SHP77 (cell line): ENCODE measurements around the gene CNTN1.

Experiments
- DNase-seq, 2 experiments: peaks; one replicate each; lab custom pipeline; 2025; lab: John Stamatoyannopoulos, UW

Gene CNTN1

GRCh38 chr12:40691913-40692764, at the start of gene CNTN1:
Gene CNTN1 (plus strand): TSS chr12:40692439.
- peak in 1 of 2 experiments; percentile 6 for DNase-seq

DNA sequence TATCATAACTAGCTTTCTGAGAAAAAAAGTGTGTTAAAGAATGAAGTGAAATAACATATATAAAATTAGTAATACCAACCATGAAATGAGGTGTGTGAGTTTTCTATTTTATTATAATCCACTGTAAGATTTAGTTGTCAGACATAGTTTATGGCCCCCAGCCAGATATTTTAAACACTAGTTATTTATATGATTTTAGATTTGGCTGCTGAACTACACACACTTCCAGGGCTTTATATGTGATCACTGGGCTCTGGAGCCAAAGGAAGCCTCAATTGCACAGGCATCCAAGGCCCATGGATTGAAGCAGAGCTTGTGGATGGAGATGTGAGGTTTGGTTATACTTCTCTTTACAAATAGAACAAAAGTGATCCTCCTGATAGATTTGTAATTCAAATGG, 48.7 kb upstream of the CNTN1 start:
- DNase-seq, result no peak

DNA sequence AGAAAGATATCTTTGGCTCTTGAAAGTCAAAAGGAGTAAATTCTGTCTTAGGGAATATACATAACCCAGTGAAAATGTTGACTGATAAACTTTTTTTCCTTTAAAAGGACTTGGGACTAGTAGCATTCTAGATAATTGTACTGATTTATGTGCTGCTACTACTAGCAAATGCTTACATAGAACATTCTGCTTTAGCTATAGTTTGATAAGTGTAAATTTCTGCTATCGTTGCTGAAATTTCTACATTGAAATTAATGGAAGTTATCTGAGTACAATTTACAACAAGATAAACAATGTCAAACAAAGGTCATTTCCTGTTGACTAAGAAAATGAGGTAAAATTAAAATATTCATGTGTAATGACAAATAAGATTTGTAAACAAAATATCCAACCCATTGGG, 48.3 kb upstream of the CNTN1 start:
- DNase-seq, result no peak

- no peak for DNase-seq
These were observed 47.5 kb upstream of the CNTN1 start for GRCh38 chr12:40644708-40645107.

GRCh38 chr12:40645361-40645760, 46.9 kb upstream of the CNTN1 start:
- no peak for DNase-seq

- no peak for DNase-seq
These were observed 45.8 kb upstream of the CNTN1 start for GRCh38 chr12:40646456-40646855.

- no peak for DNase-seq
These were observed 45.3 kb upstream of the CNTN1 start for GRCh38 chr12:40646911-40647310.

DNA sequence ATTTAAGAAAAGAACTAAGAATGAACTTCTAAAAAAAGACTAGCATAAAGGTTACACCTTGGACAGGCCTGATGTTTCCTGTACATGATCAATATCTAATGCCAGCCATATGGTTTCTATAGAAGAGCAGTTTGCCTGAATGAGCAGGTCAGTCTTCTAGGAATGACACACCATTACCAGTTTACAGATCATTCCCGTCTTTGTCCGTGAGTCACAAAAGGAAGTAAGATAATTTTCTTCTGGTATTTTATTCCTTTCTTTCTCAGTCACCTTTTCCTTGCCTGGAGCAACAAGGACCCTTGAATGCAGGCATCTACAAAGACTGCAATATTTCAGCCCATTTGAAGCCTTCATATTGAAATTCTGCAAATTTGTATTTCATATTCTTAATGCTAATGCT, 44.6 kb upstream of the CNTN1 start:
- no peak for DNase-seq

DNA sequence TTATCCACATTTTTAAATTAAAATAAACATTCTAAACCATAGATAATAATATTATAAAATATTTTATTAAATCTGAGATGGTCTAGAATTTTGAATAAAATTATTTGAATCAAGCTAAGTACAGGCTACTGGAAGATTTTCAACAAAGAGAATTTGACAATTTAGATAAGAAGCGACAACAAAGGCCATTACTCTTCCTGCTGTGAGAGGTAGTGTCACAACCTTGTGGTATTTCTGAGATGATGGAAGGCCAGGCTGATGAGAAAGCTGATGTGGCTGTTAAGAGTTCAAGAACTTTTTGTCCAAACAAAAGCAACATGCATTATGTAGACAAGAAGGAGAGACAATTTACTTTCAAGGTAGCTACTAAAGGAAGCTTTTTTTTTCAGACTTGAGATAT, 43.7 kb upstream of the CNTN1 start:
- no peak for DNase-seq

DNA sequence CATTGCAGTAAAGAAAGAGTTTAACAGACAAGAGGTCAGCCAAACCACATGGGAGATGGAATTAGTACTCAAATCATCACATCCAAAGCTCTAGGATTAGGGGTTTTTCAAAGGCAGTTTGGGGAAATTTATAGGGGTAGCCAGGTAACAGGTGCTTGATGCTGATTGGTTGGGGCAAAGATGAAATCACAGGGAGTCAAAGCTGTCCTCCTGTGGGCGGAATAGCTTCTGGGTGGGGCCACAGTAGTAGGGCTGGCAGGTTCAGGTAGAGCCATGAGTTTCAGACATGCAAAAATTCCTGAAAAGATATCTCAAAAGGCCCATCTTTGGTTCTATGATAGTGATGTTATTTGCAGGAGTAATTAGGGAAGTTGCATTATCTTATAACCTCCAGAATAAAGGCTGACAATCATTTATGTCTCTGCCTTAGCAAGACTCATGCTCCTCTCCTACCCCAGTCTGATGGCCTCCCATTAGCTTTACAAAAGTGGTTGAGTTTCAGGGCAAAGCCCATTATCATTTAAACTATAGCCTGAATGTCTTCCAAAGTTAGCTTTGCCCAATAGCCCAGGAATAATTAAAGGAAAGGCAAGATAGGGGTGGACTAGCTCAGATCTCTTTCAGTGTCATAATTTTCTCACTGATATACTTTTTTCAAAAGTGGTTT, 42.1 kb upstream of the CNTN1 start:
- DNase-seq, result no peak

DNA sequence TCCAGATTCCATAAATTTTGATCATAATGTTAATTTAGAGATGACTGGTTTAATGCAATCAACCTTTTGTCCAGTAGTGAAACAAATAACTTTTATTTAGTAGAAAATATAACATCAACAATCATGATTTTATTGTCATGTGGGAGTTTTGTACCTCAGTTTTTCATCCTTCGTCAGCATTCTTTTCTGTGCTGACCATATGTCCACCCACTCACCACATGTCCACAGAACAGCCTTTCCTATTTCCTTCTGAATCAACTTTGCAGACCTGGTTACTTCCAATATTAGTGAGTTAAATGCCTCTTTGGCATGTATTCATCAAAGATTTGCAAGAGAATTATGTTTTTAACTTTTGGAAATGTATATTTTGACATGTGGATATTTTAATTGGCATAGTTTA, 36.8 kb upstream of the CNTN1 start:
- no peak for DNase-seq

DNA sequence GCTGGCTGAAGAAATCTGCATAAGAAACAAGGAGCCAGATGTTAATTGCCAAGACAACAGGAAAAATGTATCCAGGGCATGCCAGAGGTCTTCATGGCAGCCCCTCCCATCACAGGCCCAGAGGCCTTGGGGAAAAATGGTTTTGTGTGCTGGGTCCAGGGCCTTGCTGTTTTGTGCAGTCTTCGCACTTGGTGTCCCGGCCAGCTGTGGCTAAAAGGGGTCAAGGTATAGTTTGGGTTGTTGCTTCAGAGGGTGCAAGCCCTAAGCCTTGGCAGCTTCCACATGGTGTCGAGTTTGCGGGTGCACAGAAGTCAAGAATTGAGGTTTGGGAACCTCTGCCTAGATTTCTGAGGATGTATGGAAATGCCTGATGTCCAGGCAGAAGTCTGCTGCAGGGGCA, 29.9 kb upstream of the CNTN1 start:
- DNase-seq, result no peak

DNA sequence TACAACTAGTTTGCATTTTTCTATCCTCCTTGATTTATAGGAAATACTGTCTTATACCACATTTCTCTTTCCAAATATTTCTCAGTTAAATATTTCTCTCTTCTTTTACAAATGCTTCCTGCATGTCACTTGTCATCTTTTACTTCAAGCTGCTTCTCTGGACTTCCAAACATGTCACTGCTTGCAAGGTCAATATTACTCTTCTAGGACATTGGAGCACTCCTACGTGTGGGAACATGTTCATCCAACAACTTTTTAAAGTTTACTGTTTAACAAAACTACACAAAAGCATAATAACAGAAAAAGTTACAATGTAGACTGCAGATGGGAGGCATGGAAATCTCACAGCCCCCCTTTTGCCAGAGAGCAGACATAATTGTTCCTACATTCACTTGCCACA, 28.5 kb upstream of the CNTN1 start:
- DNase-seq, result no peak

DNA sequence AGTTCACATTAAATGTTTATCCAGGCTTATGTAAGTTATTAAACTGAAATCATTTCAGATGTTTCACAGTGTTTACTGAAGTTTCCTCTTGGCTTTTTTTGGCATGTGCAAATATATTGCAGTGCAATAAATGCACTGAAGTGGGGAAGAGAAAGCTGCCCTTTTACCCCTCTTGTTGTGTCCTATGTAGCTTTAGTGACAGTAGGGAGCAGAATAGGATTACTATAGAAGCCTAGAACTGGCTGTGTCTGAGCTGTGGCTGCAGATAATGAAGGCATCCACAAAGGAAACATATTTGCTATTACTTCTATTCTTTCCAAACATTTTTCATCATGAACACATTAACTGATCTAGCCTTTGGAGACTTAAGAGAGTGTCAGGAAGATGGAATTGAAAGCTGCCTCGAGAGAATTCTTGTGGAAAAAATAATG, 24.1 kb upstream of the CNTN1 start:
- no peak for DNase-seq

DNA sequence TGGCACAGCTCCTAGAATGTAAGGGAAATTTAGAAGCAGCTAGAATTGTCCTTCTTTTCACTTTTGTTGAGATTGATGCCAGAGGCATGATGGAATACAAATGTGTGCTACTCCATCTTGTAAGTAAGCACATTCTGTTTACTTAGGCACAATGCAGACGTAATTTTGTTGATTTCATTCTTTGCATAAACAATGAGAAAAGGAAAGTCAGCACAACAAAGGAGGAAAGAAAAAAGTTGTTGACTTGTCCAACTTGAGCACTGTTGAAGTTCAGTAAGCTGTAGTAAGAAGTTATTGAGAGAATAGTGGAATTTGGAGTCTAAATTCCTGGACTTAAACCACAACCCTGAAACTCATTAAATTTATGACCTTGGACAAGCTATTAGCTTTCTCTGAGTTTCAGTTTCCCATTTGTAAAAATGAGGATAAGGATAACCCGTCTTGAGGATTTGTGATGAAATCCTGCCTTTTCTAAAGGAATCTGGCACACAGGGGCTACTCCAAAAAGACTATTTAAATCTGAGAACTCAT, 19.4 kb upstream of the CNTN1 start:
- no peak for DNase-seq

DNA sequence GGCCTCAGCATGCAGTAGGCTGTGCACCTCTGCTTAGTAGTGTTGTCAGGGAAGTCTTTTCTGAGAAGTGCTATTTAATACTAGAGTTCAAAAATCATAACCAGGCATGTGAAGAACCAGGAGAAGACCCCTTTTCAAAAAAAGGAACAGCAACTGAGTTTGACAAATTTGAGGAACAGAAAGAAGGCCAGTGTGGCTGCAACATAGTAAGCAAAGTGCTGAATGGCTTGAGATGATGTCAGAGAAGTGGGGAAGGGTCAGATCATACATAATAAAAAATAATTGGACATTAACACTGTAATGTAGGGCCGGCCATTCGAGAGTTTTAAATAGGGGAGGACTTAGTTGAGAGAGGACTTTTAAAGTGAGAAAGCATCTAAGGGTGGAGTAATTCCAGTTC, 11.1 kb upstream of the CNTN1 start:
- no peak for DNase-seq

DNA sequence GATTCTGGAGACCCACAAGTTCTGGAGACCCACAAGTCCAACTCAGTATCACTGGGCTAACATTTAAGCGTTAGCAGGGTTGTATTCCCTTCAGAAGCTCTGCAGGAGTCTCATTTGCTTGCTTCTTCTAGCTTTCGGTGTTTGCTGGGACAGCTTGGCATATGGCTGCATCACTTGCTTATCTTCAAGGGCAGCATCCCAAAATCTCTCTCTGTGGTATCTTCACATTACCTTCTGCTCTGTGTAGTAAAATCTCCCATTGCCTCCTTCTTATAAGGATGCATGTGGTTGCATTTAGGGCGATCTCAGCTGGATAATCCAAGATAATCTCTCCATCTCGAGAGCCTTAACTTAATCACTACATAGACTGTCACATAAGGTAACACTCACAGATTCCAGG, 7.3 kb upstream of the CNTN1 start:
- DNase-seq, result no peak

- DNase-seq, result no peak
These were observed 4.0 kb upstream of the CNTN1 start for GRCh38 chr12:40688085-40688725.

DNA sequence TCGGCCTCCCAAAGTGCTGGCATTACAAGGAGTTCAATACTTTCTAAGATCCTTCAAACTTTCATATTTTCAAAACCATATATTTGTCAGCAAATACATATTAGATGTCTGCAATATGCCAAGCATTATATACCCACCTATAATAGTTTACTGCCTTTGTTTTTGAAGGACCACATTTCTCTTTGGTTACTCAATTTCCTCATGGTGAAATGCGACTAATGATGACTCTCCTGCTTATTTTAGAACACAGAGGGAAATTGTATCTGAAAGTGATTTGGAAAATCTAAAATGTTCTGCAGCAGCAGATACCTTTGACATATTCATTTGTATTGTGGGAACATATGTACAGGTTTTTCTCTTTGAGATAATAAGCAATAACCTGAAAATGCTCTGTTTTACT, 2.7 kb upstream of the CNTN1 start:
- no peak for DNase-seq

DNA sequence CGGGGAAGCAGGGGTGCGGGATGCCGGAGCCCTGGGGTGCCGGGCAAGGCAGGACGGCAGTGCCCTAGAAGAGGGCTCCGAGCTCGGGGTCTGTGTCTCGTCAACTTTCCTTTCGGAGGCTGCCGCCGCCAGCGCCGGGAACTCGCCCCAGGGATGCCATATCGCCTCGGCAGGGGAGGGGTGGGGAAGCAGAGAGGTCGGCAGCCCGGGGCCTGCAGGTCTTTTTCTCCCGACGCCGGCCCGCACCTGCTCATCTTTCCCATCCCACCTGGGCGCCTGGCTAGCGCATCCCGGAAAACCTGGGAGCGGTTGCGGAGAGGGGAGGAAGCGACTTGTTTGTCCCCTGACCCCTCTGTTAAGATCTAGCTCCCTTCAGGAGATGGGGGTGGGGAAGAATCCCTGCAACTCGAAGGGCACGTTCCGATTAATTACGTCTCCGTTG, 547 bp downstream of the CNTN1 start:
- no peak for DNase-seq

DNA sequence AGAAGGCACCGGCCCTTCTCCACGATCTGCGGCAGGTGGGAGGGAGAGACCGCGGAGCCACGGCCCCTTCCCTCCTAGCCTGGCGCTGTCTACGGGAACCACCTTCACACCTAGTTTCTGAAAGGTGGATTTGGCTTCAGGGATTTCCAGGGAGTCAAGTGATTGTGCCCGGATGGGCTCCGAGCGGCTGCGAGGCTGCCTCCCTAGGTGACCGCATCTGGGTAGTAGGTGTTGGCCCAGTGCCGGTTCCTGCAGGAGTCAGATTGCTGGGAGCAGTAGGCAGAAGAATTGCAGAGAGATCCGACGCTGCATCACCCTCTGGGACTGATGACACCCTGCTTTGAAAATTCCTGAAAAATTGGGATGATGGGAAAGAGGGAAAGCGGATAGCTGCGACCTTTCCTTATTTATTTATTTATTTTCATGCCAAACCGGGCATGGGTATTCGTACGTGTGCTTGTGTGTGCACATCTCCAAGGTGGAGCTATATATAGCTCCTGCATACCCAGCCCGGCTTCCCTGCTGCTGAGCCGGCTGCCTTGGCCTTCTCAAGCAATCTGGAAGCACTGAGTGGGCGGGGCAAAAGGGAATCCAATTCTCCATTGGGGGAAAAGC, 1.1 kb downstream of the CNTN1 start:
- DNase-seq, result no peak

- DNase-seq, result peak; percentile 14 to 18
These were observed 5.5 kb downstream of the CNTN1 start for GRCh38 chr12:40697566-40698259.
